Mesothelial cell of epicardium (in vitro differentiated cells): ENCODE measurements around the gene CRISPLD2. TPM values are rescaled to one million over a fixed set of nuclear protein-coding genes. Genes with fewer than 3 reads are reported as not detected.

Experiments
- DNase-seq, 2 experiments: peaks; one replicate each; pipeline ENCODE4 v3.0.0; 2021; ENCODE audit warnings: low spot score in 2 of 2; ENCODE audit not compliant: unreplicated experiment in 2 of 2
- H3K27ac Mint-ChIP-seq: 2 replicates; pipeline ENCODE4 v1.8.0; 2021; ENCODE audit warnings: mixed read lengths
- H3K27me3 Mint-ChIP-seq: 2 replicates; pipeline ENCODE4 v1.8.0; 2021; ENCODE audit warnings: low read depth, mixed read lengths
- H3K36me3 Mint-ChIP-seq: 2 replicates; pipeline ENCODE4 v1.8.0; 2021; ENCODE audit warnings: mixed read lengths
- H3K4me1 Mint-ChIP-seq: 2 replicates; pipeline ENCODE4 v1.8.0; 2021; ENCODE audit warnings: mixed read lengths
- H3K4me3 Mint-ChIP-seq: 2 replicates; pipeline ENCODE4 v1.8.0; 2021; ENCODE audit warnings: mild to moderate bottlenecking, moderate library complexity, mixed read lengths
- H3K9me3 Mint-ChIP-seq: 2 replicates; pipeline ENCODE4 v1.8.0; 2021; ENCODE audit warnings: mixed read lengths
- total RNA-seq: library from RNA; stranded (reverse); gene quantifications from 3 replicates; pipeline ENCODE4 v1.2.1, GENCODE V29; 2021
- TF ChIP-seq, protein P1 (sequence below): fragments of 200-600 bp; sonication (generic); IDR thresholded peaks from one replicate; pipeline ENCODE4 v1.5.0; 2021; ENCODE audit warnings: antibody characterized with exemption; ENCODE audit not compliant: unreplicated experiment

The CRISPLD2 gene
- total RNA-seq, 1 donor from 2014 or later, result 80.1 TPM

DNA sequence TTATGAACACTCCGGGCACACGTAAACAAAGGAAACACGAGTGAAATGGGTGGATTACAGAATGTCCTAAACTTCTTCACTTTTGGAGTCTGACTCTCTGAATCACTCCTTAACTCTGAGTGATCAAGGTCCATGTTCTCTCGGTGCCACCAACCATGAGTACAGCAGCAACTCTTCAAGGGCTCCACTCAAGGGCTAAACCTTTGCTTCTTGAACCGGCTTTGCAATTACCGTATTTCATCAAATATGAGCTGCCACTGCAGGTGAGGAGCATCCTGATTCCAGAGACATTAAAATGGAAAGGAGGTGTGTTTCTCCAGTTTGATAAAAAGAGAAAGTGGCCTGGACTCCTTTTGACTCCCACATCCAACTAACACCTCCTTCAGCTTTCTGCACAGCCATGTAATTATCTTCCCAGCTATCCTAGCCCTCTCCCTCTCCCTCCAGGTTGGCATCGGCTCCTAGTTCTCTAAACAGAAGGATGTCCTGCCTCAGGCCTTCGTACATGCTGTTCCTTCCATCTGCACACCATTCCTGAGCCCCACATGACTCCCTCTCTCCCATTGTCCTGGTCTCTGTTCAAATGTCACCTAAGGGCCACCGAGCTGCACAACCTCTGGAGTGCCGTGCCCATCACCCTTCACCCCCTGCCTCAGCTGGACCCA is 130.1 kb downstream of the CRISPLD2 start:
- TF ChIP-seq, protein P1, sequence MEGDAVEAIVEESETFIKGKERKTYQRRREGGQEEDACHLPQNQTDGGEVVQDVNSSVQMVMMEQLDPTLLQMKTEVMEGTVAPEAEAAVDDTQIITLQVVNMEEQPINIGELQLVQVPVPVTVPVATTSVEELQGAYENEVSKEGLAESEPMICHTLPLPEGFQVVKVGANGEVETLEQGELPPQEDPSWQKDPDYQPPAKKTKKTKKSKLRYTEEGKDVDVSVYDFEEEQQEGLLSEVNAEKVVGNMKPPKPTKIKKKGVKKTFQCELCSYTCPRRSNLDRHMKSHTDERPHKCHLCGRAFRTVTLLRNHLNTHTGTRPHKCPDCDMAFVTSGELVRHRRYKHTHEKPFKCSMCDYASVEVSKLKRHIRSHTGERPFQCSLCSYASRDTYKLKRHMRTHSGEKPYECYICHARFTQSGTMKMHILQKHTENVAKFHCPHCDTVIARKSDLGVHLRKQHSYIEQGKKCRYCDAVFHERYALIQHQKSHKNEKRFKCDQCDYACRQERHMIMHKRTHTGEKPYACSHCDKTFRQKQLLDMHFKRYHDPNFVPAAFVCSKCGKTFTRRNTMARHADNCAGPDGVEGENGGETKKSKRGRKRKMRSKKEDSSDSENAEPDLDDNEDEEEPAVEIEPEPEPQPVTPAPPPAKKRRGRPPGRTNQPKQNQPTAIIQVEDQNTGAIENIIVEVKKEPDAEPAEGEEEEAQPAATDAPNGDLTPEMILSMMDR, result no peak
- H3K9me3 Mint-ChIP-seq, result no peaks in the 10 kb centered on the region
- no peaks in the 10 kb centered on the region for H3K36me3 Mint-ChIP-seq
- no peak for DNase-seq
- no peaks in the 10 kb centered on the region for H3K27me3 Mint-ChIP-seq
- H3K4me3 Mint-ChIP-seq, result no peak overlapping the region
- no peak overlapping the region for H3K27ac Mint-ChIP-seq
- H3K4me1 Mint-ChIP-seq, result peaks cover 22% of the 10 kb centered on the region

DNA sequence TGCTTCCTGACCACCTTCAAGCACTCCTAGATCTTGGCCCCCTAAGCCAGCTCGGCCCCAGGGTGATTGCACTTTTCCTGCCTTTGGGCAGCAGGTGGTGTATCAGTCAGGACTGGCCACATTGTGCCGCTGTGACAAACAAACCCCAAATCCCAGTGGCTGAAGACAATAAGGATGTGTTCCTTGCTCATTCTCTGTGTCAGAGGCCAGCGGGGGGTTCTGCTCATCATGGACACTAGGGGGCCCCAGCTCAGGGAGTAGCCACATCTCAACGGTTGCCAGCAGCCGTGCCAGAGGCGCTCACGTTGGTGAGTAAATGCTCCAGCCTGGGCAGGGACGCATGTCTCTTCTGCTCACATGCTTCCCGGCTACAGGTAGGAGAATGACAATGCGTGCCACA is 131.1 kb downstream of the CRISPLD2 start:
- H3K4me3 Mint-ChIP-seq, result no peak overlapping the region

DNA sequence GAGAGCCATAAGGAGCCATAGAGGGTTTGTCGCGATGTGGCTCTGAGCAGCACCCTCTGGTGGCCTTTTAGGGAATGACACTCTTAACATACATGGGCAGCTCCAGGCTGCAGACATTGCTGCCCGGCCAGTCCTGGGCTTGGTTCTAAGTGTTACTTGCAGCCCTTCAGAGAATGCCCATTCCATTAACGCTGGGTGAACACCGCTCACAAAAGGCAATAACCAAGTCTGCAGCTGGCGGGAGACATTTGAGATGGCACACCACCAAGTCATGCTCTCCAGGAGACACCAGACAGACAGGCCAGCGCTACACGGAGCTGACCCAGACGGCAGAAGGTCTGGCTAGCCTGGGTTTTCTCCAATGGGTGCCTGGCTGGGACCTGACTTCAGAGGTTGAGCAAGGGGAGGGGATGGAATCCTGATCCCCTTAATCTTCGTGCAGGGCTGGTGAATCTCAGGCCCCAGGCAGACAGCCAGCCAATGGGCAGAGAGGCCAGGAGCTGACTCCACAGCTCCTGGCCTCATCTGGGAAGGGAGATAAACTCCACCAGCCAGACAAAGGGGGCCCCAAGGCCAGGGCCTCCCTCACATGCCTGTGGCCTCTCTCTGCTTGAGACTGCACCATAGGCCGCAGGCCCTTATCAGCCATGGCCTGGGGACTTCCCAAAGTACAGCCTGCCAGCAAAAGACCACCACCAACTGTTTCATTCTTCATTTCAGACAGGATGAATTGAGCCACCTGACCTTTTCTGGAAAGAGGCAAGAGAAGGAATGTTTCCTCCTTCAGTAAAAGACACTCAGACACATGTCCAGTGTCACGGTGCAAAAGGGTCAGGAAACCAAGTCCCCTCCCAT is 132.8 kb downstream of the CRISPLD2 start:
- H3K27ac Mint-ChIP-seq, result peak overlapping the region; percentile 97
- no peaks in the 10 kb centered on the region for H3K9me3 Mint-ChIP-seq
- TF ChIP-seq, protein P1, result peak; percentile 98
- H3K36me3 Mint-ChIP-seq, result no peaks in the 10 kb centered on the region
- no peaks in the 10 kb centered on the region for H3K27me3 Mint-ChIP-seq
- no peak overlapping the region for H3K4me3 Mint-ChIP-seq
- peaks cover 23% of the 10 kb centered on the region for H3K4me1 Mint-ChIP-seq
- DNase-seq, result peak; percentile 49 to 82

More for the DNA sequence above, 131.1 kb downstream of the CRISPLD2 start:
- no peaks in the 10 kb centered on the region for H3K27me3 Mint-ChIP-seq
- no peak for DNase-seq
- TF ChIP-seq, protein P1, result peak; percentile 24
- H3K36me3 Mint-ChIP-seq, result no peaks in the 10 kb centered on the region
- H3K9me3 Mint-ChIP-seq, result no peaks in the 10 kb centered on the region
- H3K4me1 Mint-ChIP-seq, result peaks cover 23% of the 10 kb centered on the region
- no peak overlapping the region for H3K27ac Mint-ChIP-seq

DNA sequence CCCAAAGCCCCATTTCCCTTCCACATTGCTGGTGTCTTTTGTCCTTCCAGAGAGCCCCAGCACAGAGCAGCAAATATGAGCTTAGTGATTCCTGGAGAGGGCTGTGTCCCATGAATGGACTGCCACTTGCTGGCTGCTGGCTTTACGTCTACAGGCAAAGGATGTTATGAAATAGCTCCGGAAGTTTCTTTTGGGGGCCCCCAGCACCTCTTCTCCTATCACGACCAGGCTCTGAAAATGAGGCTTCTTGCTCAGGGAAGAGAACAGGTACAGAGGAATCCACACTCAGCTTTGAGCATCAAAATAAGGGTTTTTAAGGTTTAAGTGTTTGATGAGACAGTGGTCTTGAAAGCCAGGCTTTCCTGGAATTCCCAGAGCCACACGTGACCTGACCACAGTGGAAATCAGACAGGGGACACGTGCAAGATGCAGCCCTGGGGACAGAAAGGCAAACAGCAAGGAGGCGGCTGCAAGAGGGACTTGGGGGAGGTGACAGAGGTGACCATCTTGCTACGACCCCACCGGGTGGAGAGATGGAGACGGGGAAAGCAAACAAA is 133.5 kb downstream of the CRISPLD2 start:
- TF ChIP-seq, protein P1, result no peak
- Mint-ChIP-seq H3K9me3 (no peaks in the 10 kb centered on the region), H3K36me3 (no peaks in the 10 kb centered on the region), H3K27me3 (no peaks in the 10 kb centered on the region), H3K27ac (peak overlapping the region; percentile 97), H3K4me1 (peaks cover 21% of the 10 kb centered on the region), H3K4me3 (no peak overlapping the region)
- DNase-seq, result no peak

DNA sequence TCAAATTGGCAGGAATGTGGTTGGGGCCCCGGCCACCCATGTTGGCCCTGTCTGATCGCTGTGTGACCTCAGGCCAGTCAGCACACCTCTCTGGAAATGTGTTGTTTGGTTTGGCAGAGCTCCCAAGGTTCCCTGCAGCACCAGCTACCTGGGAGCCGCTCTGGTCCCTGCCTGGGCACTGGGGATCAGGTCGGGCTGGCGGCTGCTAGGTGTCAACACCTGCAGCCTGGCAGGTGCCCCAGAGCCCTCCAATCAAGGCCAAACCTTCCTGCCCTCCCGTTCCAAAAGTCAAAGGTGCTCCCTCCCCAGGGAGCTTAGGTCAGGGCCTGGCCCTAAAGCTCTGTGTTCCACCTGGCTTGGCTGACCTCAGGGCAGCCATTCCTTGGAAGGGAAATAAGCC is 135.6 kb downstream of the CRISPLD2 start:
- TF ChIP-seq, protein P1, result no peak
- H3K4me1 Mint-ChIP-seq, result peaks cover 21% of the 10 kb centered on the region
- no peaks in the 10 kb centered on the region for H3K36me3 Mint-ChIP-seq
- no peaks in the 10 kb centered on the region for H3K27me3 Mint-ChIP-seq
- no peaks in the 10 kb centered on the region for H3K9me3 Mint-ChIP-seq
- no peak overlapping the region for H3K27ac Mint-ChIP-seq
- no peak overlapping the region for H3K4me3 Mint-ChIP-seq
- DNase-seq, result no peak
